ENCODE measurements around the gene ADAMTS9. TPM values are rescaled to one million over a fixed set of nuclear protein-coding genes. Genes with fewer than 3 reads are reported as not detected.

The ADAMTS9 gene
- total and polyA plus RNA-seq, 2 of the 13 experiments (the other 11 are each of a cell fraction or from before 2014, with no cell fraction given), result 0.02 to 0.09 TPM

DNA sequence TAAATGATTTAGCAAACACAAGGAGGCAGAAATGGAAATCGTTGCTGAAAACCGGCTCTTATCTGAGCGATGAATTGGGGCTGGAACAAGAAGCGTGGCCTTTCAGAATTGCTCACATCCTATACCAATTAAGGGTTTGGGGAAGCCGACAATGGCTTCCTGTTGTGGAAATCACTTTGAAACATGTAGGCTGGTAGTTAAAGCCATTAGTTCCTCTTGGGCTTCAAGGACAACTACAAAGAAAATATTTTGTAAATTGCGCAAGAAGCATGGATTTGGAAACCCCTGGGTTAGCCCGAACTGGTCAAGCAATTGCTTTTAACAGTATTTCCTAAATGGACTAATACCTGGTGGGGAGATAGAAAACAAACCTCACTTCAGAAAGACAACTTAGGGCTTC lies 182.4 kb downstream of the ADAMTS9 start (continued):
- TF ChIP-seq ZBTB3 (CRISPR knock-in tag; IDR thresholded peaks at IDR 0.05; ENCODE audit: borderline replicate concordance, low read depth) (no peak), PITX1 (CRISPR knock-in tag; IDR thresholded peaks at IDR 0.05) (peak; percentile 84), ZNF644 (CRISPR knock-in tag; IDR thresholded peaks at IDR 0.05; ENCODE audit: low read depth) (no peak), SRSF1 (optimal IDR thresholded peaks at IDR 0.05; ENCODE audit: low read depth, low read length) (no peak), MED1 (CRISPR knock-in tag; IDR thresholded peaks at IDR 0.05) (peak; percentile 63), HOXA5 (CRISPR knock-in tag; IDR thresholded peaks at IDR 0.05) (no peak), RBM39 (IDR thresholded peaks at IDR 0.05; ENCODE audit: low read depth, low read length, poor library complexity, severe bottlenecking) (no peak), ARNT (IDR thresholded peaks at IDR 0.05) (no peak), MXD4 (CRISPR knock-in tag; IDR thresholded peaks at IDR 0.05) (no peak), CEBPB (IDR thresholded peaks at IDR 0.05; ENCODE audit: borderline replicate concordance, low read depth, low read length) (peak; percentile 87), SP2 (CRISPR knock-in tag; IDR thresholded peaks at IDR 0.05) (no peak), ZMYM4 (CRISPR knock-in tag; IDR thresholded peaks at IDR 0.05) (peak; percentile 43; the same call in 1 of the 2 replicates), SOX5 (CRISPR knock-in tag; IDR thresholded peaks at IDR 0.05; ENCODE audit: borderline replicate concordance) (peak; percentile 60; the same call in 1 of the 2 replicates), MEIS1 (CRISPR knock-in tag; IDR thresholded peaks at IDR 0.05; ENCODE audit: borderline replicate concordance) (no peak), ZNF251 (CRISPR knock-in tag; IDR thresholded peaks at IDR 0.05) (no peak), GTF3A (CRISPR knock-in tag; conservative IDR thresholded peaks at IDR 0.05) (no peak), POGZ (CRISPR knock-in tag; IDR thresholded peaks at IDR 0.05) (peak; percentile 45; the same call in 1 of the 2 replicates), NCOA1 (CRISPR knock-in tag; IDR thresholded peaks at IDR 0.05) (no peak), TBX2 (CRISPR knock-in tag; IDR thresholded peaks at IDR 0.05; ENCODE audit: borderline replicate concordance) (0 out of 2 replicates have a peak, but pooled peaks have one; percentile 34), ERF (CRISPR knock-in tag; IDR thresholded peaks at IDR 0.05) (no peak), MIXL1 (CRISPR knock-in tag; IDR thresholded peaks at IDR 0.05) (peak; percentile 64; the same call in 1 of the 2 replicates), EHMT2 (IDR thresholded peaks at IDR 0.05; ENCODE audit: borderline replicate concordance, low read depth, low read length) (no peak)
- TF ChIP-seq, protein P1, sequence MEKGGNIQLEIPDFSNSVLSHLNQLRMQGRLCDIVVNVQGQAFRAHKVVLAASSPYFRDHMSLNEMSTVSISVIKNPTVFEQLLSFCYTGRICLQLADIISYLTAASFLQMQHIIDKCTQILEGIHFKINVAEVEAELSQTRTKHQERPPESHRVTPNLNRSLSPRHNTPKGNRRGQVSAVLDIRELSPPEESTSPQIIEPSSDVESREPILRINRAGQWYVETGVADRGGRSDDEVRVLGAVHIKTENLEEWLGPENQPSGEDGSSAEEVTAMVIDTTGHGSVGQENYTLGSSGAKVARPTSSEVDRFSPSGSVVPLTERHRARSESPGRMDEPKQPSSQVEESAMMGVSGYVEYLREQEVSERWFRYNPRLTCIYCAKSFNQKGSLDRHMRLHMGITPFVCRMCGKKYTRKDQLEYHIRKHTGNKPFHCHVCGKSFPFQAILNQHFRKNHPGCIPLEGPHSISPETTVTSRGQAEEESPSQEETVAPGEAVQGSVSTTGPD (CRISPR knock-in tag; IDR thresholded peaks at IDR 0.05), result no peak
- TF ChIP-seq, protein P2, sequence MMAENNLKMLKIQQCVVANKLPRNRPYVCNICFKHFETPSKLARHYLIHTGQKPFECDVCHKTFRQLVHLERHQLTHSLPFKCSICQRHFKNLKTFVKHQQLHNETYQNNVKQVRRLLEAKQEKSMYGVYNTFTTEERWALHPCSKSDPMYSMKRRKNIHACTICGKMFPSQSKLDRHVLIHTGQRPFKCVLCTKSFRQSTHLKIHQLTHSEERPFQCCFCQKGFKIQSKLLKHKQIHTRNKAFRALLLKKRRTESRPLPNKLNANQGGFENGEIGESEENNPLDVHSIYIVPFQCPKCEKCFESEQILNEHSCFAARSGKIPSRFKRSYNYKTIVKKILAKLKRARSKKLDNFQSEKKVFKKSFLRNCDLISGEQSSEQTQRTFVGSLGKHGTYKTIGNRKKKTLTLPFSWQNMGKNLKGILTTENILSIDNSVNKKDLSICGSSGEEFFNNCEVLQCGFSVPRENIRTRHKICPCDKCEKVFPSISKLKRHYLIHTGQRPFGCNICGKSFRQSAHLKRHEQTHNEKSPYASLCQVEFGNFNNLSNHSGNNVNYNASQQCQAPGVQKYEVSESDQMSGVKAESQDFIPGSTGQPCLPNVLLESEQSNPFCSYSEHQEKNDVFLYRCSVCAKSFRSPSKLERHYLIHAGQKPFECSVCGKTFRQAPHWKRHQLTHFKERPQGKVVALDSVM (CRISPR knock-in tag; IDR thresholded peaks at IDR 0.05), result no peak
- TF ChIP-seq, protein P3, sequence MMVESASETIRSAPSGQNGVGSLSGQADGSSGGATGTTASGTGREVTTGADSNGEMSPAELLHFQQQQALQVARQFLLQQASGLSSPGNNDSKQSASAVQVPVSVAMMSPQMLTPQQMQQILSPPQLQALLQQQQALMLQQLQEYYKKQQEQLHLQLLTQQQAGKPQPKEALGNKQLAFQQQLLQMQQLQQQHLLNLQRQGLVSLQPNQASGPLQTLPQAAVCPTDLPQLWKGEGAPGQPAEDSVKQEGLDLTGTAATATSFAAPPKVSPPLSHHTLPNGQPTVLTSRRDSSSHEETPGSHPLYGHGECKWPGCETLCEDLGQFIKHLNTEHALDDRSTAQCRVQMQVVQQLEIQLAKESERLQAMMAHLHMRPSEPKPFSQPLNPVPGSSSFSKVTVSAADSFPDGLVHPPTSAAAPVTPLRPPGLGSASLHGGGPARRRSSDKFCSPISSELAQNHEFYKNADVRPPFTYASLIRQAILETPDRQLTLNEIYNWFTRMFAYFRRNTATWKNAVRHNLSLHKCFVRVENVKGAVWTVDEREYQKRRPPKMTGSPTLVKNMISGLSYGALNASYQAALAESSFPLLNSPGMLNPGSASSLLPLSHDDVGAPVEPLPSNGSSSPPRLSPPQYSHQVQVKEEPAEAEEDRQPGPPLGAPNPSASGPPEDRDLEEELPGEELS (CRISPR knock-in tag; IDR thresholded peaks at IDR 0.05), result peak; percentile 52; the same call in 1 of the 2 replicates
- TF ChIP-seq, protein P4, sequence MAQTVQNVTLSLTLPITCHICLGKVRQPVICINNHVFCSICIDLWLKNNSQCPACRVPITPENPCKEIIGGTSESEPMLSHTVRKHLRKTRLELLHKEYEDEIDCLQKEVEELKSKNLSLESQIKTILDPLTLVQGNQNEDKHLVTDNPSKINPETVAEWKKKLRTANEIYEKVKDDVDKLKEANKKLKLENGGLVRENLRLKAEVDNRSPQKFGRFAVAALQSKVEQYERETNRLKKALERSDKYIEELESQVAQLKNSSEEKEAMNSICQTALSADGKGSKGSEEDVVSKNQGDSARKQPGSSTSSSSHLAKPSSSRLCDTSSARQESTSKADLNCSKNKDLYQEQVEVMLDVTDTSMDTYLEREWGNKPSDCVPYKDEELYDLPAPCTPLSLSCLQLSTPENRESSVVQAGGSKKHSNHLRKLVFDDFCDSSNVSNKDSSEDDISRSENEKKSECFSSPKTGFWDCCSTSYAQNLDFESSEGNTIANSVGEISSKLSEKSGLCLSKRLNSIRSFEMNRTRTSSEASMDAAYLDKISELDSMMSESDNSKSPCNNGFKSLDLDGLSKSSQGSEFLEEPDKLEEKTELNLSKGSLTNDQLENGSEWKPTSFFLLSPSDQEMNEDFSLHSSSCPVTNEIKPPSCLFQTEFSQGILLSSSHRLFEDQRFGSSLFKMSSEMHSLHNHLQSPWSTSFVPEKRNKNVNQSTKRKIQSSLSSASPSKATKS (CRISPR knock-in tag; IDR thresholded peaks at IDR 0.05), result no peak
